ENCODE measurements around the gene NID1.
"Not testable (repeated sequence)": the region's sequence is repeated elsewhere in the genome, so short reads cannot be mapped to it uniquely, and the experiment has no call there.

The NID1 gene

DNA sequence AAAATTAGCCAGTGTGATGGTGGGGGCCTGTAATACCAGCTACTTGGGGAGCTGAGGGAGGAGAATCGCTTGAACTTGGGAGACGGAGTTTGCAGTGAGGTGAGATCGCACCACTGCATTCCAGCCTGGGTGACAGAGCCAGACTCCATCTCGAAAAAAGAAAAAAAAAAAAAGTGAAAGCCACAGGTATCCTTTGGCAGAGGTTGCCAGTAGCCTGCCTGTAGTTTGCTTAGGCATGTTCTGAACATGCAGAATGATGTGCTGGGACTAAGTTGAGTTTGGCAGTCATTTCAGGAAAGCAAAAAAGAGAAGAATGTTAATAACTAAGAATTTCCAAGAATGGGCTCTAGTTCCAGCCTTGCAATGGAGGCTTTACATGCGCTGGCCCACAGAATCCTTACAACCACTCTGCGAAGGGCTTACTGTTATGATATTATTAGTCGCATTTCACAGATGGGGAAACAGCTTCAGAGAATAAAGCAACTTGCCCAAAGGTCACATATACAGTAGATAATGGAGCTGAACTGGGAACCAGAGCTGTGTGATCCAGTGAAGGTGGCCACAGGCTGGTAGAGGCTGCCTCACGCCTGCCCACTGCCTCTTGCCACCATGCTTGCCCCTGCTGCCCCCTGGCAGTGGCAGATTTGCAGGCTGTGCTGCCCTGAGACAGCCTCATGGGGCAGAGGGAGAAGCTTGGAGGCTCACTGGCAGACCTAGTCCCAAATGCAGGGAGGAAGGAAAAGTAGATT, 131.7 kb downstream of the NID1 start:
- DNase-seq (ENCODE audit: low spot score): no peak

DNA sequence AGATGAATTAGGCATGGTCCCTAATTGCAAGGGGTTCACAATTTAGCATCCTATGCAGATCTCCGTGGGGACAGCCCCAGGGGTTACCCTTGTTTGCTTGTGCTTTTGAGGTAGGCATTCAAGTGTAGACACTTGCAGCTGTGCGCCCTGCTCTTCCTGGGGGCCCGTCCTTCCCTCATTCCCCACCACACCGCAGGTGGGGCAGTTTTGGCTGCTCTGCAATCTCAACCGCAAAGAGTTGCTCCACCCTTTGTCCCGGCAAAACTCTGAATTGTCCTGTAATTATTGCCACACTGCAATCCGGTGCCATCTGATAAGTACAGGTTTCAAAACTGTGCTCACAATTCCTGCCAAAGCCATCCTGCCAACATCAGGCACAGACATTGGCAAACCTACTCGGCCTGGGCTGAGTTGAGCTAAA, 132.8 kb downstream of the NID1 start:
- no peak for DNase-seq (ENCODE audit: low spot score)

DNA sequence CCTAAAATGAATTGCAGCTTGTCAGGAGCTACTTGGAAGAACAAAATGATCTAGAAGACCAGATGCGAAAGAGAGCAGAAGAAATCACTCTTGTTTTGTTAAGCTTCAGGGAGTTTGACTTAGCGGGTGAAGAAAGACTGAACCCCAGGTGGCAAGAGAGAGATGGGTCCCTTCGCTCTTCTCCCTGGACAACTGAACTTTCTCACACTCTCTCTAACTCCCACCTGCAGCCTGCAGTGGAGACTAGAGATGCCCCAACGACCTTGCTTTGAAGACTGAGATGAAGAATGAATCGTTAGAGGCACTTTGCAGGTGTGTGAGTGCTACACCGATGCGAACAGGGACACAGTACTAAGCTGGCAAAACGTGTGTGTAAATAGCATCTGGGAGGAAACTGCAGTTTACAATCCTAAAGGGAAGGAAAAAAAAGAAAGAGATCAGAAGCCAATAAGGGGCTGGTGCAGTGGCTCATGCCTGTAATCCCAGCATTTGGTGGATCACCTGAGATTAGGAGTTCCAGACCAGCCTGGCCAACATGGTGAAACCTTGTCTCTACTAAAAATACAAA, 133.6 kb downstream of the NID1 start:
- no peak for DNase-seq (ENCODE audit: low spot score)

GRCh38 chr1:235930543-235930942, 134.3 kb downstream of the NID1 start:
- DNase-seq (ENCODE audit: low spot score): no peak

- DNase-seq (ENCODE audit: low spot score): no peak
These were observed 135.7 kb downstream of the NID1 start for GRCh38 chr1:235929216-235929615.

DNA sequence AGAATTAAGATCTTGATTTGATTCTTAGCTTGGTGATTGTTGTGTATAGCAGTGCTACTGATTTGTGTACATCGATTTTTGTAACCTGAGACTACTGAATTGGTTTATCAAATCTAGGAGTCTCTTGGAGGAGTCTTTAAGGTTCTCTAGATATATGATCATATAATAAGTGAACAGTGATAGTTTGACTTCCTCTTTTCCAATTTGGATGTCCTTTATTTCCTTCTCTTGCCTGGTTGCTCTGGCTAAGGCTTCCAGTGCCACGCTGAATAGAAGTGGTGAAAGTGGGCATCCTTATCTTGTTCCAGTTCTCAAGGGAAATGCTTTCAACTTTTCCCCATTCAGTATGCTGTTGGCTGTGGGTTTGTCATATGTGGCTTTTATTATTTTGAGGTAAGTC, 136.7 kb downstream of the NID1 start:
- DNase-seq (ENCODE audit: low spot score): no peak

- not testable (repeated sequence) for DNase-seq (ENCODE audit: low spot score)
These were observed 137.3 kb downstream of the NID1 start for GRCh38 chr1:235927551-235927950.

Data from kidney capillary endothelial cell (primary cell).